MM.1S (cell line): ENCODE measurements around the gene MYO1E.

Experiments used
- DNase-seq: peaks from one replicate; pipeline ENCODE4 v3.0.0-alpha.2; 2015
- H2AFZ ChIP-seq: fragments of 300-600 bp; sonication (generic); 2 replicates; pipeline ENCODE4 v1.6.0; 2016; ENCODE audit warnings: antibody characterized with exemption, low read length
- H3F3A ChIP-seq: fragments of 300-600 bp; sonication (generic); 2 replicates; pipeline ENCODE4 v1.6.1; 2016; ENCODE audit warnings: mild to moderate bottlenecking, antibody characterized with exemption, low read length, moderate library complexity, mixed read lengths; ENCODE audit not compliant: insufficient read depth
- H3K27ac ChIP-seq: fragments of 300-600 bp; sonication (generic); 2 replicates; pipeline ENCODE4 v1.5.1; 2016; ENCODE audit warnings: mild to moderate bottlenecking, low read length
- H3K27me3 ChIP-seq: fragments of 300-600 bp; sonication (generic); replicated peaks from 2 replicates; pipeline ENCODE4 v1.6.0; 2016; ENCODE audit warnings: low read length; ENCODE audit not compliant: insufficient read depth
- H3K36me3 ChIP-seq: fragments of 300-600 bp; sonication (generic); replicated peaks from 2 replicates; pipeline ENCODE4 v1.6.1; 2016; ENCODE audit warnings: mild to moderate bottlenecking, low read length, mixed read lengths; ENCODE audit not compliant: insufficient read depth
- H3K4me1 ChIP-seq: fragments of 300-600 bp; sonication (generic); 2 replicates; pipeline ENCODE4 v1.6.1; 2016; ENCODE audit warnings: low read length, mixed read lengths
- H3K4me2 ChIP-seq: fragments of 300-600 bp; sonication (generic); 2 replicates; pipeline ENCODE4 v1.6.0; 2016; ENCODE audit warnings: low read depth, low read length
- H3K4me3 ChIP-seq: fragments of 300-600 bp; sonication (generic); 2 replicates; pipeline ENCODE4 v1.5.1; 2016; ENCODE audit warnings: low read length, mixed read lengths
- H3K79me2 ChIP-seq: fragments of 300-600 bp; sonication (generic); 2 replicates; pipeline ENCODE4 v1.6.1; 2016; ENCODE audit warnings: mixed run types, low read length, mixed read lengths
- H3K9ac ChIP-seq: fragments of 300-600 bp; sonication (generic); 2 replicates; pipeline ENCODE4 v1.6.1; 2016; ENCODE audit warnings: low read length, mixed read lengths
- H3K9me2 ChIP-seq: fragments of 300-600 bp; sonication (generic); replicated peaks from 2 replicates; pipeline ENCODE4 v1.6.1; 2016; ENCODE audit warnings: mild to moderate bottlenecking, low read length, mixed read lengths; ENCODE audit not compliant: insufficient read depth
- H3K9me3 ChIP-seq: fragments of 300-600 bp; sonication (generic); replicated peaks from 2 replicates; pipeline ENCODE4 v1.6.1; 2016; ENCODE audit warnings: mild to moderate bottlenecking, low read length, mixed read lengths; ENCODE audit not compliant: insufficient read depth
- H4K20me1 ChIP-seq: fragments of 300-600 bp; sonication (generic); 2 replicates; pipeline ENCODE4 v1.6.1; 2016; ENCODE audit warnings: mild to moderate bottlenecking, low read length, moderate library complexity, mixed read lengths; ENCODE audit not compliant: insufficient read depth
- CTCF ChIP-seq: fragments of 300-600 bp; sonication (generic); IDR thresholded peaks from 2 replicates; pipeline ENCODE4 v1.5.1; 2016; ENCODE audit warnings: antibody characterized with exemption, low read length, mixed read lengths
- EZH2 ChIP-seq: fragments of 300-600 bp; sonication (generic); optimal IDR thresholded peaks from 2 replicates; pipeline ENCODE3; 2017; ENCODE audit warnings: low read depth, mild to moderate bottlenecking, antibody characterized with exemption, low read length, mixed read lengths
- EZH2phosphoT487 ChIP-seq: fragments of 300-600 bp; sonication (generic); IDR thresholded peaks from 2 replicates; pipeline ENCODE4 v1.6.1; 2018; ENCODE audit warnings: antibody characterized with exemption, low read length

The MYO1E gene

GRCh38 chr15:59111251-59111650, 261.4 kb downstream of the MYO1E start:
- no peaks in the 10 kb centered on the region; the same call in 1 of the 2 replicates for H3K4me1 ChIP-seq
- no peak overlapping the region for H3K4me3 ChIP-seq
- no peaks in the 10 kb centered on the region for H3K9me2 ChIP-seq
- H3K9me3 ChIP-seq = no peaks in the 10 kb centered on the region
- no peaks in the 10 kb centered on the region for H4K20me1 ChIP-seq
- TF ChIP-seq EZH2 (no peak), EZH2phosphoT487 (no peak), CTCF (no peak)
- peaks cover 18% of the 10 kb centered on the region for H3K36me3 ChIP-seq
- no peak overlapping the region for H3K27ac ChIP-seq
- H3K9ac ChIP-seq = no peak overlapping the region
- H3K4me2 ChIP-seq = no peak overlapping the region
- H3F3A ChIP-seq = no peaks in the 10 kb centered on the region
- no peak overlapping the region for H2AFZ ChIP-seq
- peaks cover 52% of the 10 kb centered on the region for H3K79me2 ChIP-seq
- no peak for DNase-seq
- no peaks in the 10 kb centered on the region for H3K27me3 ChIP-seq

GRCh38 chr15:59105854-59106253, 266.8 kb downstream of the MYO1E start:
- DNase-seq = peak; percentile 11
- no peaks in the 10 kb centered on the region for H3K9me3 ChIP-seq

GRCh38 chr15:59104912-59105732, 267.5 kb downstream of the MYO1E start, which contains the start of gene CCNB2:
TSS of gene CCNB2 (plus strand) at chr15:59105146. CDS start at chr15:59105269, 123 bp downstream.
- H3K4me2 ChIP-seq = peak within 1 kb of the TSS; percentile 80
- no peaks in the 10 kb centered on the region for H3K27me3 ChIP-seq
- peaks cover 43% of the 10 kb centered on the region for H3K79me2 ChIP-seq
- no peaks in the 10 kb centered on the region for H3K9me3 ChIP-seq
- H3K27ac ChIP-seq = peak within 1 kb of the TSS; percentile 66; the same call in 1 of the 2 replicates
- H3F3A ChIP-seq = peaks cover 6% of the 10 kb centered on the region; the same call in 1 of the 2 replicates
- no peaks in the 10 kb centered on the region for H3K9me2 ChIP-seq
- TF ChIP-seq CTCF (no peak), EZH2 (no peak), EZH2phosphoT487 (no peak)
- peak within 1 kb of the TSS; percentile 82 for H2AFZ ChIP-seq
- H3K4me3 ChIP-seq = peak within 1 kb of the TSS; percentile 95
- no peaks in the 10 kb centered on the region; the same call in 1 of the 2 replicates for H3K4me1 ChIP-seq
- DNase-seq = peak; percentile 97
- H3K36me3 ChIP-seq = peaks cover 15% of the 10 kb centered on the region
- no peaks in the 10 kb centered on the region for H4K20me1 ChIP-seq
- peak within 1 kb of the TSS; percentile 78 for H3K9ac ChIP-seq

More at GRCh38 chr15:59105854-59106253, 266.8 kb downstream of the MYO1E start:
- TF ChIP-seq EZH2 (no peak), CTCF (peak; percentile 29)
- Histone ChIP-seq H3K4me1 (no peaks in the 10 kb centered on the region; the same call in 1 of the 2 replicates), H3F3A (peaks cover 6% of the 10 kb centered on the region; the same call in 1 of the 2 replicates), H4K20me1 (no peaks in the 10 kb centered on the region), H3K36me3 (peaks cover 15% of the 10 kb centered on the region), H3K4me2 (peak overlapping the region; percentile 80), H3K79me2 (peaks cover 50% of the 10 kb centered on the region), H3K27me3 (no peaks in the 10 kb centered on the region), H2AFZ (peak overlapping the region; percentile 82), H3K9ac (peak overlapping the region; percentile 78), H3K4me3 (peak overlapping the region; percentile 95), H3K27ac (peak overlapping the region; percentile 66; the same call in 1 of the 2 replicates), H3K9me2 (no peaks in the 10 kb centered on the region)
